H1 (cell line): Measurements from ENCODE around the gene UBE2O. TPM values are rescaled to one million over a fixed set of nuclear protein-coding genes. Genes with fewer than 3 reads are reported as not detected.

Experiments
- ASH2L ChIP-seq: fragments of 200-600, 300-600 bp; sonication (generic); IDR thresholded peaks from one replicate; pipeline ENCODE4 v1.7.1; 2017; ENCODE audit warnings: low read length
- CREB1 ChIP-seq: IDR thresholded peaks from 2 replicates; pipeline ENCODE4 v1.6.1; 2012; ENCODE audit warnings: inconsistent platforms
- KDM5A ChIP-seq: fragments of 200-600 bp; IDR thresholded peaks from 2 replicates; pipeline ENCODE4 v1.7.1; 2012; ENCODE audit warnings: mild to moderate bottlenecking, low read length, inconsistent platforms, mixed read lengths
- SIN3A ChIP-seq, 2 experiments: IDR thresholded peaks in 1 of 2; conservative IDR thresholded peaks in 1 of 2; 2 replicates each; pipeline ENCODE4 v1.6.1; 2011 to 2012; ENCODE audit warnings: low read length in 2 of 2, improper control_type of control experiment in 1 of 2, low read depth in 1 of 2, mild to moderate bottlenecking in 1 of 2
- SP4 ChIP-seq: IDR thresholded peaks from 2 replicates; pipeline ENCODE4 v1.6.1; 2012; ENCODE audit warnings: low read length, inconsistent platforms
- polyA plus RNA-seq, 7 experiments: library from polyadenylated mRNA; depleted of rRNA in 3 of 7; stranded (reverse) in 5 of 7; unstranded in 2 of 7; fragments of >200 nt in 5 of 7; fragments of 200-250 nt in 2 of 7; gene quantifications; 1 replicate in 5 of 7; 2 replicates in 1 of 7; 4 replicates in 1 of 7; pipeline versions ENCODE4 v1.2.1 to v1.2.3, GENCODE V29; 2011 to 2013; ENCODE audit warnings: missing spikeins in 2 of 7, mixed read lengths in 2 of 7
- total RNA-seq: library from RNA; stranded (reverse); fragmentation: NEBNext Ultra II Directional; extraction: Animal tissue kit (Norgen Biotek cat#: 25700); gene quantifications from 2 replicates; pipeline ENCODE4 v1.2.1, GENCODE V29; 2021
- TF ChIP-seq, protein P1 (sequence below): IDR thresholded peaks from 2 replicates; pipeline ENCODE4 v1.6.1; 2011; ENCODE audit warnings: low read length, improper control_type of control experiment

Gene UBE2O
- total and polyA plus RNA-seq, 2 of the 8 experiments (the other 6 are each of a cell fraction or from before 2014, with no cell fraction given), result 24.4 to 63.0 TPM

DNA sequence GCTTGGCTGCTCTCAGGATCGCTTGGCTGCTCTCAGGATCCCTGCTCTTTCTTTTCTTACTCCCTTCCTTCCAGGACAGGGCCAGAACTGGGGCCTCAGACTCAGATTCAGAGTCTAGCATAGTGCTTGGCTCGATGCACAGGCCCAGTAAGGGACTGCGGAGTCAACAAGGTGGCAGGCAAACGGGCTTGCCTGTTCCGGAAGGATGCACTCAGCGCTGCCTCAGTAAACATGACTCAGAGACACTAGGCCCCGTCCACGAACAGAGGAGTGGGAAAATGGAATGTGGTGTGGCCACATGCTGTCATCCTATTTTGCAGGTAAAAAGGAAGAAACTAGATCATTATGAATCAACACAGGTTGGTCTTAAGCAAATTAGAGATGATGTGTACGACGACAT lies 58.8 kb downstream of the UBE2O start (continued):
- TF ChIP-seq KDM5A (no peak), SIN3A (conservative IDR thresholded peaks at IDR 0.05 in 1 of 2, IDR thresholded peaks at IDR 0.05 in 1 of 2; ENCODE audit: low read depth in 1 of 2, low read length in 2 of 2) (no peak), CREB1 (no peak), SP4 (no peak), ASH2L (no peak)
- TF ChIP-seq, protein P1, sequence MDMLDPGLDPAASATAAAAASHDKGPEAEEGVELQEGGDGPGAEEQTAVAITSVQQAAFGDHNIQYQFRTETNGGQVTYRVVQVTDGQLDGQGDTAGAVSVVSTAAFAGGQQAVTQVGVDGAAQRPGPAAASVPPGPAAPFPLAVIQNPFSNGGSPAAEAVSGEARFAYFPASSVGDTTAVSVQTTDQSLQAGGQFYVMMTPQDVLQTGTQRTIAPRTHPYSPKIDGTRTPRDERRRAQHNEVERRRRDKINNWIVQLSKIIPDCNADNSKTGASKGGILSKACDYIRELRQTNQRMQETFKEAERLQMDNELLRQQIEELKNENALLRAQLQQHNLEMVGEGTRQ, result no peak
- TF ChIP-seq, all 59 proteins: peak for 0
